ENCODE results near the gene TRIM28. TPM values are rescaled to one million over a fixed set of nuclear protein-coding genes. Genes with fewer than 3 reads are reported as not detected.

The TRIM28 gene
- total and polyA plus RNA-seq, 9 of the 15 experiments (the other 6 are each of a cell fraction or from before 2014, with no cell fraction given) = 12.1 to 797 (median 490) TPM

DNA sequence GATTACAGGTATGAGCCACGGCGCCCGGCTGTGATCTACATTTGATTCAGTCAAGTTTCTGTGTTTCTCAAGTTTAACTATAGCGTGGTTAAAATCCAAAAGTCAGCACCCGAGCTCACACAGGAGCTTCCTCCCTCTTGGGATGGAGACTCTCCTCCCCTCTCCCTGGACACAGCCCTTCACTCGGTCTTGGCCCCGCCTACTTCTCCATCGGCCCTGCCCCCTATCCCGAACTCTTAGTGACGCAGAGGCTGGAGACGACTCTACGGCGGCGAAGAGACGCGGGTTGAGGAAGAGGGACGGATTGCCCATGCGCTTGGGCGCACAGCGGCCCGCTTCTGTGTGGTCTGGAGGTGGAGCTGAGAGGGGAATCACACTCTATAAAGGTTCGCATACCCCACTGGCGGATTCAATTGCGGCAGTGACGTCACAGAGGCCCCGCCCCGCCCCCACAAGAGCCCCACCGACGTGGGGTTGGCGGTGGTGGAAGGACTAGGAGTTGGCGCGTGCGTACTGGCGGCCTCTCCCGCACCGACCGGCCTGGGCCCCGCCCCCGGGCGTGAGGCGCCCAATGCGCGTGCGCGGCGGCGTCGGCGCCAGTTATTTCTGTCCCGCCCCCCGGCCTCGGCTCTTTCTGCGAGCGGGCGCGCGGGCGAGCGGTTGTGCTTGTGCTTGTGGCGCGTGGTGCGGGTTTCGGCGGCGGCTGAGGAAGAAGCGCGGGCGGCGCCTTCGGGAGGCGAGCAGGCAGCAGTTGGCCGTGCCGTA lies at the start of gene TRIM28 (continued):
- TF ChIP-seq, protein P1, sequence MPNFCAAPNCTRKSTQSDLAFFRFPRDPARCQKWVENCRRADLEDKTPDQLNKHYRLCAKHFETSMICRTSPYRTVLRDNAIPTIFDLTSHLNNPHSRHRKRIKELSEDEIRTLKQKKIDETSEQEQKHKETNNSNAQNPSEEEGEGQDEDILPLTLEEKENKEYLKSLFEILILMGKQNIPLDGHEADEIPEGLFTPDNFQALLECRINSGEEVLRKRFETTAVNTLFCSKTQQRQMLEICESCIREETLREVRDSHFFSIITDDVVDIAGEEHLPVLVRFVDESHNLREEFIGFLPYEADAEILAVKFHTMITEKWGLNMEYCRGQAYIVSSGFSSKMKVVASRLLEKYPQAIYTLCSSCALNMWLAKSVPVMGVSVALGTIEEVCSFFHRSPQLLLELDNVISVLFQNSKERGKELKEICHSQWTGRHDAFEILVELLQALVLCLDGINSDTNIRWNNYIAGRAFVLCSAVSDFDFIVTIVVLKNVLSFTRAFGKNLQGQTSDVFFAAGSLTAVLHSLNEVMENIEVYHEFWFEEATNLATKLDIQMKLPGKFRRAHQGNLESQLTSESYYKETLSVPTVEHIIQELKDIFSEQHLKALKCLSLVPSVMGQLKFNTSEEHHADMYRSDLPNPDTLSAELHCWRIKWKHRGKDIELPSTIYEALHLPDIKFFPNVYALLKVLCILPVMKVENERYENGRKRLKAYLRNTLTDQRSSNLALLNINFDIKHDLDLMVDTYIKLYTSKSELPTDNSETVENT (CRISPR knock-in tag; IDR thresholded peaks at IDR 0.05) = peak; percentile 87
- TF ChIP-seq ZBTB43 (CRISPR knock-in tag; IDR thresholded peaks at IDR 0.05) = no peak
- peak; percentile 26; the same call in 1 of the 2 replicates for TF ChIP-seq MXI1 (IDR thresholded peaks at IDR 0.05; ENCODE audit: low read depth, low read length)
- no peak for TF ChIP-seq TCF7L2 (IDR thresholded peaks at IDR 0.05; ENCODE audit: low read depth, low read length)
- TF ChIP-seq RNF2 (IDR thresholded peaks at IDR 0.05) = 0 out of 2 replicates have a peak, but pooled peaks have one; percentile 52
- TF ChIP-seq, protein P2, sequence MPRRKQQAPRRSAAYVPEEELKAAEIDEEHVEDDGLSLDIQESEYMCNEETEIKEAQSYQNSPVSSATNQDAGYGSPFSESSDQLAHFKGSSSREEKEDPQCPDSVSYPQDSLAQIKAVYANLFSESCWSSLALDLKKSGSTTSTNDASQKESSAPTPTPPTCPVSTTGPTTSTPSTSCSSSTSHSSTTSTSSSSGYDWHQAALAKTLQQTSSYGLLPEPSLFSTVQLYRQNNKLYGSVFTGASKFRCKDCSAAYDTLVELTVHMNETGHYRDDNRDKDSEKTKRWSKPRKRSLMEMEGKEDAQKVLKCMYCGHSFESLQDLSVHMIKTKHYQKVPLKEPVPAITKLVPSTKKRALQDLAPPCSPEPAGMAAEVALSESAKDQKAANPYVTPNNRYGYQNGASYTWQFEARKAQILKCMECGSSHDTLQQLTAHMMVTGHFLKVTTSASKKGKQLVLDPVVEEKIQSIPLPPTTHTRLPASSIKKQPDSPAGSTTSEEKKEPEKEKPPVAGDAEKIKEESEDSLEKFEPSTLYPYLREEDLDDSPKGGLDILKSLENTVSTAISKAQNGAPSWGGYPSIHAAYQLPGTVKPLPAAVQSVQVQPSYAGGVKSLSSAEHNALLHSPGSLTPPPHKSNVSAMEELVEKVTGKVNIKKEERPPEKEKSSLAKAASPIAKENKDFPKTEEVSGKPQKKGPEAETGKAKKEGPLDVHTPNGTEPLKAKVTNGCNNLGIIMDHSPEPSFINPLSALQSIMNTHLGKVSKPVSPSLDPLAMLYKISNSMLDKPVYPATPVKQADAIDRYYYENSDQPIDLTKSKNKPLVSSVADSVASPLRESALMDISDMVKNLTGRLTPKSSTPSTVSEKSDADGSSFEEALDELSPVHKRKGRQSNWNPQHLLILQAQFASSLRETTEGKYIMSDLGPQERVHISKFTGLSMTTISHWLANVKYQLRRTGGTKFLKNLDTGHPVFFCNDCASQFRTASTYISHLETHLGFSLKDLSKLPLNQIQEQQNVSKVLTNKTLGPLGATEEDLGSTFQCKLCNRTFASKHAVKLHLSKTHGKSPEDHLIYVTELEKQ (CRISPR knock-in tag; IDR thresholded peaks at IDR 0.05) = no peak
- no peak for TF ChIP-seq MGA (IDR thresholded peaks at IDR 0.05)

Measured in K562 (cell line).